GM21447 (cell line): ENCODE data around the gene EID1.
A peak's percentile ranks its signal among the peaks of the same experiment; 100 is the strongest.
"Not testable (repeated sequence)": the region's sequence is repeated elsewhere in the genome, so short reads cannot be mapped to it uniquely, and the experiment has no call there.

Experiments used
- ATAC-seq: cut with Tn5 transposase; IDR thresholded peaks from one replicate; pipeline ENCODE4 v1.9.1; 2021; ENCODE audit not compliant: unreplicated experiment

Gene EID1, protein sequence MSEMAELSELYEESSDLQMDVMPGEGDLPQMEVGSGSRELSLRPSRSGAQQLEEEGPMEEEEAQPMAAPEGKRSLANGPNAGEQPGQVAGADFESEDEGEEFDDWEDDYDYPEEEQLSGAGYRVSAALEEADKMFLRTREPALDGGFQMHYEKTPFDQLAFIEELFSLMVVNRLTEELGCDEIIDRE

GRCh38 chr15:48877630-48878595, at the start of gene EID1:
EID1 (plus strand) TSS chr15:48878134; CDS start chr15:48878177, 43 bp downstream.
- peak; percentile 97 for ATAC-seq

DNA sequence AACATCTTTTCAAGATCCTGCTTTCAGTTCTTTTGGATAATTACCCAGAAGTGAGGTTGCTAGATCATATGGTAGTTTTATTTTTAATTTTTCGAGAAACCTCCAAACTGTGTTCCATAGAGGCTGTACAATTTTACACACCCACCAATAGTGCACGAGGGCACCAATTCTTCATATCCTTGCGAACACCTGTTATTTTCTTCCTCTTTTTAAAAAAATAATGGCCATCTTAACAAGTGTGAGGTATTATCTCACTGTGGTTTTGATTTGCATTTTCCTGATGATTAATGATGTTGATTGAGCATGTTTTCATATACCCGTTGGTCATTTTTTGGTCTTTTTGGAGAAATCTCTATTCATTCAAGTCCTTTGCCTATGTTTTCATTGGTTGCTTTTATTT, 49.5 kb upstream of the EID1 start:
- no peak for ATAC-seq

GRCh38 chr15:48828906-48829305, 49.0 kb upstream of the EID1 start:
- no peak for ATAC-seq

DNA sequence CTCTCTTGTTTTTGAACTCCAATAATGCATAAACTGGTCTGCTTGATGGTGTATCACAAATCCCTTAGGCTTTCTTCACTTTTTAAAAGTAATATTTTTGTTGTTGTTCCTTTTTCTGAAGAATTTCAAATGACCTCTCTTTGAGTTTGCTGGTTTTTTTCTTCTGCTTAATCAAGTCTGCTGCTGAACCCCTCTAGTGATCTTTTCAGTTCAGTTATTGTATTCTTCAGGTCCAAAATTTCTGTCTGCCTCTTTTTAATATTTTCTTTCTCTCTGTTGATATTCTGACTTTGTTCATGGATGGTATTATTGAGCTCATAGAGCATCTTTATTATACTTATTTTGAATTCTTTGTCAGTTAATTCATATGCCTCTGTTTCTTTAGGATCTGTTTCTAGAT, 45.3 kb upstream of the EID1 start:
- no peak for ATAC-seq

DNA sequence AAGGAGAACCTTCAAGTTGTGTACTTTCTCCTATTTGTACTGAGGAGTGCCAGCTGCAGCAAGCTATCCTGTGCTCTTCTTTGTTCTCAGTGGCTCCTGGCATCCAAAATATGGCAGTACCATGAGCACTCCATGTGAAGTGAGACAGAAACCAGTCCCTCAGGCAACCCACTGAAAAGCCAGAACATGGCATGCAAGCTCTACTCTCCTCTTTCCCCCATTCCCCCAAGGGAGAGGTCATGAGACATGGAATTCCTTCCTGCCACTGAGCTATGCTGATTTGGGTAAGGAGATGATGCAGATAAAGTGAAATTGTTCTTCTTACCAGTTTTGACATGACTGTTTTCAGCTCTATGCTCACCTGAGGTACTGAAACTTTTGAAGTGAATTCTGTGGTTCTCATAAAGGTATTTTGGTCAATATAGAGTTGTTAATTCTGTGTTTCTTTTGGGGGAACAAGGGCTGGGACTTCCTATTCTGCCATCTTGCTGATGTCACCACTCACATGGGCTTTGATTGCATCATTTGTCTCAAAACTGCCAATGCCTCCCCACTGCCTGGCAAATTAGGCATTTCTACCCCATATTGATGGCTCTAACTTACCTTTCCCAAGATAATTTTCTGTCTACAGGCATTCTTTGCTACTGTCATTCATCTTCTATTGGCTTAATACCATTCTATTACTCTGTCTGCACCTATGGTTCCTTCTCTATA, 44.3 kb upstream of the EID1 start:
- no peak for ATAC-seq

GRCh38 chr15:48834756-48835155, 43.2 kb upstream of the EID1 start:
- ATAC-seq, result no peak

- ATAC-seq, result no peak
Observed at GRCh38 chr15:48842501-48842900, 35.4 kb upstream of the EID1 start.

DNA sequence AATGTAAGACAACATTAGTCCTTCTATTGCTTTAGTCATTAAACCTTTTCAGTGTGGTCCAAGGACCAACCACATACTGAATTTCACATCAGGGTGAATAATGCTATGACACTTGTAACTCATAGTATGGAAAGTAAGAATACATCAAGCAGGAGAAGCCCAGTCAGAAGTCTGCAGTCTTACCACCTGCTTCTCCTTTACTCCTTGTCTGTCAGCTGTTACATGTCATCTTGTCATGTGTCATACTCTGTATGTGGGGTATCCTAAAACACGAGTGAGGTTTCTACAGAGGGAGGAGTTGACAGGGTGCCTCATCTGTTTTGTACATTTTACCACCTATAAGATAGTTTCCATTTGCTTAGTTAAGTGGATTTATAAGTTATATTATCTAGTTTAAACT, 32.8 kb upstream of the EID1 start:
- no peak for ATAC-seq

GRCh38 chr15:48850648-48851047, 27.3 kb upstream of the EID1 start:
- ATAC-seq, result no peak

DNA sequence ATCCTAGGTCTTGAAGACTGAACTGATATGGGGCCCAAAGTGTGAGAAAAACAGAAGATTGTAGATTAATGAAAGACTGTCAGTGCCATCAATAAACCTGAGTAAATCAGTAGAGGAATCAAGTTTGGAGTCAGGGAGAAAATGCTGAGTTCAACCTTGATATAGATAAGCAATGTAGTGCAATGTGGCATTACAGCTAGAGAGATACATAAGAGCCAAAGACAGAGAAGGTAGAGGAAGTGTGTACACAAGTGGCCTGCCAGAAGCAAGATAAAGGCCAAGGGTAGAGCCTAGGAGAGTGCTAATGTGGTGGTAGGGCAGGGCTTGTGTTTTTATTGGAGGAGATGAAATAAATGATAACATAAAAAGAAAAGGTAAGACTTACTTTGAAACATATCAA, 26.0 kb upstream of the EID1 start:
- ATAC-seq, result no peak

DNA sequence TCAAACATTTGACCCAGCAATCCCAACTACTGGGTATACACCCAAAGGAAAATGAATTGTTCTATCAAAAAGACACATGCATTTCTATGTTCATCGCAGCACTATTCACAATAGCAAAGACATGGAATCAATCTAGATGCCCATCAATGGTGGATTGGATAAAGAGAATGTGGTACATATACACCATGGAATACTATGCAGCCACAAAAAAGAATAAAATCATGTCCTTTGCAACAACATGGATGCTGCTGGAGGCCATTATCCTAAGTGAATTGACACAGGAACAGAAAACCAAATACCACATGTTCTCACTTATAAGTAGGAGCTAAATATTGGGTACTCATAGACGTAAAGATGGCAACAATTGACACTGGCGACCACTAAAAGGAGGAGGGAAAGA, 23.5 kb upstream of the EID1 start:
- not testable (repeated sequence) for ATAC-seq

DNA sequence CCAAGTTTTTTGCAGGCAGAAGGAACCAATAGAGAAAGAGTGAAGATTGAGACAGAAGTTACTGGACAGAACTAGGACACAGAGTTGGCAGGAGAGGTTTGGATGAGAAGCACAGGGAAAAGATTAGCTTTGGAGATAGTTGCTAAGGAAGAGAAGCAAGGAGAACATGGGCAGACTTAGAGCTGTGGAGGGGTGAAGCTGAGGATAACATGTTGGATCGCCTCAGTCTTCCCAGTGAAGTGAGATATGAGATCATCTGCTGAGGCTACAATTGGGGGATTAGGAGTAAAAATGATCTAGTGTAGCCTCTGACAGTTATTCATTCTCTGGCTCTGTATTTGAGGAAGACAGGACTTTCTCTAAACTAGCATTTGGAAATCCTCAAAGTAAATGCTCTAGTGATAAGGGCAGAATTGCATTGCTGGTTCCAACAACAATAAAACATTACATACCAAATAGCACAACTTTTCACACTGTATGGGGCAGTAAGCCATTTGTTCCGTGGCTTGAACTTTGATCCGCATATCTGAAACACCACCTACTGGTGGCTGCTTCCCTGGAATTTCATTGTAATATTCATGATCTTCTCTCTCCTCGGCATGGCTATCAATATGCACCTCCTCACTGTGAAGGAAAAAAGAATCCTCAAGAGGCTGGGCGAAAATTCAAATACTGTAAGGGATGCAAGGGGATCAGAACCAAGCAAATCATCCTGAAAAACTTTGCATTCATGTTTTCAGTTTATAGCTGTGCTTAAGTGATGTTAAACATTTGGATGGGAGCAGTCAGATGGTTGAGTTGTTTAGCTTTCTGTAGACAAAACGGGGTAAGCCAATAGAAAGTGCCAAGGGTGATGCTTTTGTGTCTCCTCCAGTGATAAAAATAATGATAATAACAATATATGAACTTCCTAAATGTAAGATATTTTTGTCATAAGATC, 22.2 kb upstream of the EID1 start:
- no peak for ATAC-seq

- no peak for ATAC-seq
Observed at GRCh38 chr15:48856942-48857341, 21.0 kb upstream of the EID1 start.

- ATAC-seq, result no peak
Observed at GRCh38 chr15:48858401-48858800, 19.5 kb upstream of the EID1 start.

- ATAC-seq, result no peak
Observed at GRCh38 chr15:48859426-48859825, 18.5 kb upstream of the EID1 start.

DNA sequence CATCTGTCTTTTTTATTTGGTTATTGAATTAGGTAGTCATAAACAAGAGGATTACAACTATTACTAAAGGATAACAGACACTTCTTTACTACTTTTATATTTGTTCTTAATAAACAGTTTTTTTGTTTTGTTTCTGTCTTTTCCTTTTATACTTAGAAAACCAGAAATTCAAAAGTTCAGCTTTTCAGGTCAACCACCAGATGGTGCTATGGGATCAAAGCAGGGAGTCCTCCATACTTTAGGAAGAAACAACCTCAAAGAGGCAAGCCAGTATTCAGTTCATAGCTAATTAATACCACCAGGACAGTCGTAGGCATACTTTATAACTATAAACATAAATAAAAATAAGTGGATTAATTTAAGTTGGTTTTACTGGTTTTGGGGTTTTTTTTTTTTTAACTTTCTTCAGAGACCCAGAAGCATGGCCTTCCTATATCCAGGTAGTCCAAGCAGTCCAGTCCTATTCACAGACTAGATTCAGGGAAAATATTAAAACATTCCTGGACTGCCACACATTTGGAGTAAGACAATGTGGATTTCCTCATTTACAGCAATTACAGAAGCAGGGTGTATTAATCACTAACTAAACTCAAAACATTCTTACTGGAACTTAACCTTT, 16.0 kb upstream of the EID1 start:
- ATAC-seq, result peak; percentile 53

- peak; percentile 47 for ATAC-seq
Observed at GRCh38 chr15:48862705-48863104, 15.2 kb upstream of the EID1 start.

- ATAC-seq, result no peak
Observed at GRCh38 chr15:48865370-48866079, 12.4 kb upstream of the EID1 start.

DNA sequence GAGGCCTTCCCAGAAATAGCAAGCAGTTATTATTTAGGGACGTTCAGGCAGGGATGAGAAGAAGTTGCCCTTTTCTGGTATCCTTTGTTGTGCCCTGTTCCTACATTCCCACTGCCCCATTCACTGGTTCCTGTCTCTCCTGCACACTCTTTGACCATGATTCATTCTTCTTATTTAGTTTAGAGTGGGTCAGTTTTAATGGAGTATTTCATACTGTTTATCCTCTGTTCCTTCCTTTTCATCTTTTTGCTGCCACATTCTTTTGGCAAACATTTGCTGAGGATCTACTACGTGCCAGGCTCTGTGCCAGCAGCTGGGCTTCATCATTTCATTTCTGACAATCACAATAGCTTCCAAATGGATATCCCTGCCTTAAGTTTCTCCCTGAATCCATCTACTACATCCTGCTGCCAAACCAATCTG, 11.8 kb upstream of the EID1 start:
- no peak for ATAC-seq

- no peak for ATAC-seq
Observed at GRCh38 chr15:48868023-48868422, 9.9 kb upstream of the EID1 start.
